Liver (tissue), 9 donors: ENCODE measurements around the gene TMA7B. TPM values are rescaled to one million over a fixed set of nuclear protein-coding genes. Genes with fewer than 3 reads are reported as not detected.

Experiments used
- DNase-seq: peaks from one replicate; pipeline ENCODE4 v3.0.0-alpha.2; 2017; ENCODE audit warnings: low spot score
- H3K27ac ChIP-seq, 2 donors: one replicate each; pipeline ENCODE4 v1.7.0; 2013; ENCODE audit warnings: inconsistent platforms in 2 of 2, low read length in 2 of 2, control low read depth in 1 of 2, low read depth in 1 of 2, mild to moderate bottlenecking in 1 of 2
- H3K27me3 ChIP-seq, 4 donors: one replicate each; pipeline versions ENCODE4 v1.6.1 to v1.7.0; 2013; ENCODE audit warnings: low read length in 3 of 4, inconsistent platforms in 1 of 4, mild to moderate bottlenecking in 1 of 4, moderate library complexity in 1 of 4; ENCODE audit not compliant: control insufficient read depth in 4 of 4, insufficient read depth in 4 of 4
- H3K36me3 ChIP-seq, 4 donors: one replicate each; pipeline versions ENCODE4 v1.6.1 to v1.7.0; 2013; ENCODE audit warnings: low read length in 3 of 4, mild to moderate bottlenecking in 3 of 4, low read depth in 1 of 4, moderate library complexity in 1 of 4; ENCODE audit not compliant: control insufficient read depth in 4 of 4, insufficient read depth in 3 of 4
- H3K4me1 ChIP-seq, 4 donors: one replicate each; pipeline versions ENCODE4 v1.6.1 to v1.7.0; 2013; ENCODE audit warnings: low read length in 3 of 4, mild to moderate bottlenecking in 3 of 4, moderate library complexity in 1 of 4; ENCODE audit not compliant: control insufficient read depth in 4 of 4, insufficient read depth in 4 of 4
- H3K4me3 ChIP-seq, 3 donors: one replicate each; pipeline versions ENCODE4 v1.6.1 to v1.7.0; 2013; ENCODE audit warnings: low read length in 3 of 3, control low read depth in 1 of 3, low read depth in 1 of 3, mild to moderate bottlenecking in 1 of 3
- H3K9ac ChIP-seq, 2 donors: one replicate each; pipeline ENCODE4 v1.7.0; 2013; ENCODE audit warnings: low read length in 2 of 2, mild to moderate bottlenecking in 2 of 2, moderate library complexity in 2 of 2, control low read depth in 1 of 2, low read depth in 1 of 2
- H3K9me3 ChIP-seq, 4 donors: one replicate each; pipeline versions ENCODE4 v1.6.1 to v1.7.0; 2013; ENCODE audit warnings: low read length in 3 of 4; ENCODE audit not compliant: control insufficient read depth in 4 of 4
- ATF3 ChIP-seq: IDR thresholded peaks from 2 replicates; pipeline ENCODE4 v1.6.1; 2016; ENCODE audit warnings: antibody characterized with exemption
- CTCF ChIP-seq: fragments of 150-350 bp; IDR thresholded peaks from 2 replicates; pipeline ENCODE4 v1.5.1; 2017; ENCODE audit warnings: improper control_type of control experiment, low read depth, low read length; ENCODE audit not compliant: missing input control
- EGR1 ChIP-seq, 2 donors: IDR thresholded peaks; 2 replicates each; pipeline ENCODE4 v1.6.1; 2016 to 2018; ENCODE audit warnings: antibody characterized with exemption in 2 of 2, low read depth in 2 of 2
- FOXA1 ChIP-seq: IDR thresholded peaks from 2 replicates; pipeline ENCODE4 v1.6.1; 2016; ENCODE audit warnings: antibody characterized with exemption
- FOXA2 ChIP-seq: IDR thresholded peaks from 2 replicates; pipeline ENCODE4 v1.6.1; 2016; ENCODE audit warnings: antibody characterized with exemption
- GABPA ChIP-seq, 2 donors: IDR thresholded peaks in 1 of 2; conservative IDR thresholded peaks in 1 of 2; 2 replicates each; pipeline ENCODE4 v1.6.1; 2016; ENCODE audit warnings: antibody characterized with exemption in 2 of 2, mild to moderate bottlenecking in 1 of 2, moderate library complexity in 1 of 2
- HNF4A ChIP-seq, 2 donors: conservative IDR thresholded peaks; 2 replicates each; pipeline ENCODE4 v1.6.1; 2016; ENCODE audit warnings: antibody characterized with exemption in 2 of 2, mild to moderate bottlenecking in 2 of 2
- HNF4G ChIP-seq: IDR thresholded peaks from 2 replicates; pipeline ENCODE4 v1.6.1; 2016; ENCODE audit warnings: antibody characterized with exemption
- JUND ChIP-seq, 2 donors: IDR thresholded peaks; 2 replicates each; pipeline ENCODE4 v1.6.1; 2016; ENCODE audit warnings: antibody characterized with exemption in 2 of 2
- MAX ChIP-seq: IDR thresholded peaks from 2 replicates; pipeline ENCODE4 v1.6.1; 2016; ENCODE audit warnings: antibody characterized with exemption
- NR2F2 ChIP-seq: IDR thresholded peaks from 2 replicates; pipeline ENCODE4 v1.6.1; 2016; ENCODE audit warnings: antibody characterized with exemption
- RAD21 ChIP-seq, 2 donors: IDR thresholded peaks; 2 replicates each; pipeline ENCODE4 v1.6.1; 2016; ENCODE audit warnings: antibody characterized with exemption in 2 of 2, mild to moderate bottlenecking in 2 of 2
- RXRA ChIP-seq, 2 donors: IDR thresholded peaks; 2 replicates each; pipeline ENCODE4 v1.6.1; 2017 to 2018; ENCODE audit warnings: antibody characterized with exemption in 2 of 2, mild to moderate bottlenecking in 1 of 2
- SP1 ChIP-seq: IDR thresholded peaks from 2 replicates; pipeline ENCODE4 v1.6.1; 2018; ENCODE audit warnings: antibody characterized with exemption, mild to moderate bottlenecking
- TAF1 ChIP-seq: conservative IDR thresholded peaks from 2 replicates; pipeline ENCODE4 v1.6.1; 2016; ENCODE audit warnings: antibody characterized with exemption, mild to moderate bottlenecking
- YY1 ChIP-seq: IDR thresholded peaks from 2 replicates; pipeline ENCODE4 v1.6.1; 2016; ENCODE audit warnings: antibody characterized with exemption, mild to moderate bottlenecking
- ZBTB33 ChIP-seq: IDR thresholded peaks from 2 replicates; pipeline ENCODE4 v1.6.1; 2016; ENCODE audit warnings: antibody characterized with exemption
- WGBS: extraction: QIAGEN DNeasy Blood & Tissue Kit; methylation state at CpG from one replicate; pipeline ENCODE4 v1.1.7; 2013; 5-methylcytosine and 5-hydroxymethylcytosine counted together
- polyA plus RNA-seq, 2 donors: library from polyadenylated mRNA; stranded (reverse) in 1 of 2; unstranded in 1 of 2; fragments of 200-250 nt in 1 of 2; fragments of >200 nt in 1 of 2; fragmentation: Nextera tagmentation in 1 of 2; extraction: Ambion mirVana in 1 of 2; gene quantifications; one replicate each; pipeline versions ENCODE4 v1.2.1 to v1.2.3, GENCODE V29; 2013 to 2015
- total RNA-seq, 2 donors: library from RNA; depleted of rRNA; stranded (reverse); fragments of >200 nt; gene quantifications; one replicate each; pipeline ENCODE4 v1.2.3, GENCODE V29; 2014
- donor health status: healthy.
- donor health status: healthy.
- donor health status: healthy.
- donor health status: healthy.
- donor health status: healthy.

The TMA7B gene
- total and polyA plus RNA-seq, 4 donors = 0.25 to 2.1 TPM; not detected in 2

- TF ChIP-seq ATF3 (no peak), ZBTB33 (no peak), NR2F2 (no peak), HNF4A (conservative IDR thresholded peaks at IDR 0.05) (no peak), MAX (no peak), FOXA1 (no peak), FOXA2 (no peak), RXRA (IDR thresholded peaks at IDR 0.05) (no peak), RAD21 (IDR thresholded peaks at IDR 0.05) (no peak)
Measured at GRCh38 chr22:39970742-39971141, 10.5 kb downstream of the TMA7B start (continued).

GRCh38 chr22:39972641-39973040 is 12.4 kb downstream of the TMA7B start:
- no peaks in the 10 kb centered on the region for H3K27me3 ChIP-seq
- no peak for TF ChIP-seq SP1
- TF ChIP-seq HNF4G = no peak
- no peak for TF ChIP-seq JUND (IDR thresholded peaks at IDR 0.05)
- TF ChIP-seq FOXA1 = no peak
- no peak for TF ChIP-seq YY1
- TF ChIP-seq GABPA (IDR thresholded peaks at IDR 0.05 in 1 of 2, conservative IDR thresholded peaks at IDR 0.05 in 1 of 2) = no peak
- no peak for DNase-seq
- H3K36me3 ChIP-seq = no peaks in the 10 kb centered on the region
- peaks cover 0 to 4% (median 0%) of the 10 kb centered on the region in 4 donors for H3K4me1 ChIP-seq
- no peak overlapping the region for H3K27ac ChIP-seq
- no peaks in the 10 kb centered on the region for H3K9me3 ChIP-seq
- H3K4me3 ChIP-seq = no peak overlapping the region
- 82% methylated on average over 5 of the region's 5 CpGs for WGBS
- no peak overlapping the region for H3K9ac ChIP-seq

GRCh38 chr22:39973656-39974055 is 13.5 kb downstream of the TMA7B start:
- Histone ChIP-seq H3K36me3 (no peaks in the 10 kb centered on the region), H3K9ac (no peak overlapping the region), H3K4me1 (no peaks in the 10 kb centered on the region), H3K27me3 (no peaks in the 10 kb centered on the region), H3K27ac (no peak overlapping the region), H3K9me3 (no peaks in the 10 kb centered on the region), H3K4me3 (no peak overlapping the region)
- no peak for DNase-seq
- TF ChIP-seq MAX = no peak
- WGBS = 82% methylated on average over 5 of the region's 5 CpGs

GRCh38 chr22:39974065-39974464 is 13.9 kb downstream of the TMA7B start:
- H3K27ac ChIP-seq = no peak overlapping the region
- no peak for DNase-seq
- H3K27me3 ChIP-seq = no peaks in the 10 kb centered on the region
- WGBS = 87% methylated on average over 5 of the region's 5 CpGs
- no peak overlapping the region for H3K9ac ChIP-seq
- H3K4me1 ChIP-seq = no peaks in the 10 kb centered on the region
- H3K9me3 ChIP-seq = no peaks in the 10 kb centered on the region
- no peaks in the 10 kb centered on the region for H3K36me3 ChIP-seq
- no peak overlapping the region for H3K4me3 ChIP-seq
- TF ChIP-seq FOXA1 (no peak), EGR1 (IDR thresholded peaks at IDR 0.05; ENCODE audit: low read depth in 2 of 2) (no peak), NR2F2 (no peak), CTCF (no peak), FOXA2 (no peak), RXRA (IDR thresholded peaks at IDR 0.05) (no peak), ATF3 (no peak), HNF4G (no peak), MAX (no peak), GABPA (IDR thresholded peaks at IDR 0.05 in 1 of 2, conservative IDR thresholded peaks at IDR 0.05 in 1 of 2) (no peak), SP1 (no peak), RAD21 (IDR thresholded peaks at IDR 0.05) (no peak), TAF1 (no peak), HNF4A (conservative IDR thresholded peaks at IDR 0.05) (no peak), YY1 (no peak)
